NOMO-1 (cell line): ENCODE results near the gene C6orf47.
A peak's percentile ranks its signal among the peaks of the same experiment; 100 is the strongest.

Experiments used
- DNase-seq, 2 experiments: peaks; one replicate each; lab custom pipeline; 2025; ENCODE audit not compliant: unreplicated experiment in 2 of 2; lab: John Stamatoyannopoulos, UW

Gene C6orf47

DNA sequence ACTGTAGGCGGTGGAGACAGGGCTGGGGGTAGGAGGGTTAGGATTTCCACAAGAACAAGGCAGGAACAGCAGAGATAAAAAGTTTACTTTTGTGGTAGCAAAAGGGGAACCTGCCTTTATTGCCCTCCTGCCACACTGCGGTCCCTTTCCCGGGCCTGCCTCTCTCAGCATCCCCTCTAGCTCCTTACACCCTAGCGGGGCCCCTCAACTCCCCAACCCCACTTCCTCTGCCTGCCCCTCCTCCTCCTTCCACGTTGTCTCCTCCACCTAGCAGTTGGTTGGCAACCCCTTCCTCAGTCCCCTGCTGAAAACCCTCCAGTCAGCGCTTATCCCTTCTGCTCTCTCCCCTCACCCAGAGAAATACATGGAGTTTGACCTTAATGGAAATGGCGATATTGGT is 44.8 kb downstream of the C6orf47 start:
- DNase-seq, result peak; percentile 91 to 92

DNA sequence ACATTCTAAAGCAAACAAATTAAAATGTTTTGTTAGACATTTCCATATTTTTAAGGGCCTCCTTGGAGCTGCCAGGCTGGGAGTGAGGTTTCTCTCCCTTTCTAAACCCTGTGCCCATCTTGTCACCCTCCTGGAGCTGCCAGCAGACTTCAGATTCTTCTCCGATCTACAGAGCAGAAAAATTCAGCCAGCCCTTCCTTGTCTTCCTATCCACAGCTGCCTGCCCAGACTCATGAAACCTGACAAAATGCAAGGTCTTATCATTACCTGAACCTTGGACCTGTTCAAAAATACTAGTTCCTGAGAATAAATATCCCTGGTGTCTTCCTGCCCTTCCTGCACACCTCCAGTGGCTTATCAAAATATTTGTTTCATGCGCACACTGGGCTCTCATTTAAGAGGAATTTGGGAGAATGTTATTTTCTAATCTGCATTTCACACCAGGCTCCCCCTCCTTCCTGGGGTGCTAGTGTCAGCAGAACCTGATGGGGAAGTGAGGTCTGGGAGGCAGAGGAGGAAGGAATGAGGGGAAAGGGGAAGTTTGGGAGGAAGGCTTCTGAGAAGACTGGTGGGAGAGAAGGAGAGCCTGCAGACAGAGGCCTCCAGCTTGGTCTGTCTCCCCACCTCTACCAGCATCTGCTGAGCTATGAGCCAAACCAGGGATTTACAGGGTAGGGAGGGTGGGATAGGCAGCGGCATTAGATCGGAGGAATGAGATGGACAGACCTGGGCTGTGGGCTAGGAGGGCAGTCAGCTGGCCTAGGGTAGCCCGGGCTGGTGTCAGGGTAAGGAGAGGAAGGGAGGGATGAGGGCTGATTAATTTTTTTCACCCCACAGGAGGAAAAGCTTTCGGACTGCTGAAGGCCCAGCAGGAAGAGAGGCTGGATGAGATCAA is 45.6 kb downstream of the C6orf47 start, which contains the start of gene AIF1:
Gene AIF1, plus strand, starts transcription at position 551 of the 895 bp plus-strand sequence. Its CDS starts 96 bp downstream, at position 647.
- peak in 1 of 2 experiments; percentile 67 for DNase-seq

DNA sequence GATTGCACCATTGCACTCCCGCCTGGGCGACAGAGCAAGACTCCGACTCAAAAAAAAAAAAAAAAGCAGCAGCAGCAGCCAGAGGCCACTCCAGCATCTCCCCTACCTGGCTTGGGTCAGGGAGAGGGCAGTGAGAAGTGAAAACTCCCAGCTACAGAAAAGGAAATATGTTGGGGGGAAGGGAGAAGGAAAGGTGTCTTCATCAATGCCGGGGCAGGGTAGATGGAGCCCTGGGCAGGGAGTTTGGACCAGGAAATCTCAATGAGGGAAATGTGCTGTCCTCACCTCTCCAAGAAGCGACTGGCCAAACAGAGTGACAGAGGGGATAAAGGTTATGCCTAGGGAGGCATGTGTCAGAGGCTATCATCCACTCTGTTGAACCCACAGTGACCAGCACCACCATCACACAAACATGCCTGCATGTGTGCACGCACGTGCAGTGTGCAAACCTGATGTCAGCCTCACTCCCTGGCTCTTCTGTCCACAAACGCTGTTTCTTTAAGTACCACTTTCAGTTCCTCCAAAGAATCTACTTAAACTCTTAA is 46.4 kb downstream of the C6orf47 start:
- DNase-seq, result peak; percentile 47 to 67

DNA sequence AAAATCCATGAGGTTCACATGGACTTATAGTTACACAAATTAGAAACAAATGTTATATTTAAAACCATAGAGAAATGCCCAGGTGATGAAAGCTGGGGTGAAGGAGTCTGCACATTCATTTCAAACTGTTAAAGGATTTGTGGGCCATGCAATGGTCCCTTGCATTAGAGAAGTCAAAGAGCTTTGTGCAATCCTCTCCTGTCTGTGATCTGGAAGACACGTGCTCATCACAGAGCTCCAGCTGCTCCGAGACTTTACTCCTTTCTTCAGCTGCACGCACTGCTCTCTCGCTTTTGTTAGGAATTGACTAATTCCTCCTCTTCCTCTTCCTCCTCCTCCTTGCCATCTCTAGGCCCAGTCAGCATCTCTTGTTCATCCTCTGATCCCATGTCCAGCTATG is 49.6 kb downstream of the C6orf47 start:
- DNase-seq, result no peak

DNA sequence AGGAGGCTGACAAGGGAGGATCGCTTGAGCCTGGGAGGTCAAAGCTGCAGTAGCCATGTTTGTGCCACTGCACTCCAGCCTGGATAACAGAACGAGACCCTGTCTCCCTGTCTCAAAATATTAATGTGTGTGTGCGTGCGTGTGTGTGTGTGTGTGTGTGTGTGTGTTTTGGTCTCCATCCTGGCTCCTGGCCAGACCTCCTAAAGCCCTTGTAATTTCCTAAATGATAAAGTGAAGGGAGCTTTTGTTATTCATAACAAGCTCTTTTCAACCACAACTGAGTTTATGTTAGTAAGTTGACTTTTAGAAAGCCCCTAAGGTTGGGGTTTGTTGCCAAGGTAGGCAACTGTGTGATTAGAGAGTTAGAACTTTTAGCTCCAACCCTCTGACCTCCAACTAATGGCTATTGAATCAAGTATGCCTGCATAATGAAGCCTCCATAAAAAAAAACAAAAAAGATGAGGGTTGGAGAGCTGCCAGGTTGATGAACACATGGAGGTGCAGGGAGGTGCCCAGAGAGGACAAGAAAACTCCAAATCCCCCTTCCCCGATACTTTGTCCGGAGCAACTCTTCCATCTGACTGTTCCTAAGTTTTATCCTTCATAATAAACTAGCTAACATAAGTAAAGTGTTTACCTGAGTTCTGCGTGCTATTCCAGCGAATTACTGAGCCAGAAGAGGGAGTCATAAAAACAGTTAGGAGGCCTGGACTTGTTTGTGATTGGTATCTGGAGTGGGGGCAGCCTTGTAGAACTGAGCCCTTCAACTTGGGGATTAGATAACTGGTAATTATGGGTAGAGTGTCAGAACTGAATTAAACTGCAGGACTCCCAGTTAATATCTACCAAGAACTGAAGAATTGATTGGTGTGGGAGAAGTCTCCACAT is 50.8 kb downstream of the C6orf47 start:
- no peak for DNase-seq
